WTC11 (cell line): ENCODE measurements around the gene ARL17A.
"Not testable (repeated sequence)": the region's sequence is repeated elsewhere in the genome, so short reads cannot be mapped to it uniquely, and the experiment has no call there.

ENCODE experiments used
- ETV6 ChIP-seq: sonication (generic); formaldehyde crosslinking; IDR thresholded peaks from 2 replicates; pipeline ENCODE4 v1.8.1; 2022; ENCODE audit warnings: mild to moderate bottlenecking, missing genetic modification reagents
- ZNF121 ChIP-seq: sonication (generic); formaldehyde crosslinking; IDR thresholded peaks from 2 replicates; pipeline ENCODE4 v1.8.0; 2023; ENCODE audit warnings: missing genetic modification reagents
- TF ChIP-seq, protein P1 (sequence below): fragments of 200-600 bp; IDR thresholded peaks from 2 replicates; pipeline ENCODE4 v1.8.0; 2022; ENCODE audit warnings: antibody characterized with exemption
- TF ChIP-seq, protein P2 (sequence below): sonication (generic); formaldehyde crosslinking; IDR thresholded peaks from 2 replicates; pipeline ENCODE4 v1.8.0; 2022; ENCODE audit warnings: mild to moderate bottlenecking, missing genetic modification reagents

DNA sequence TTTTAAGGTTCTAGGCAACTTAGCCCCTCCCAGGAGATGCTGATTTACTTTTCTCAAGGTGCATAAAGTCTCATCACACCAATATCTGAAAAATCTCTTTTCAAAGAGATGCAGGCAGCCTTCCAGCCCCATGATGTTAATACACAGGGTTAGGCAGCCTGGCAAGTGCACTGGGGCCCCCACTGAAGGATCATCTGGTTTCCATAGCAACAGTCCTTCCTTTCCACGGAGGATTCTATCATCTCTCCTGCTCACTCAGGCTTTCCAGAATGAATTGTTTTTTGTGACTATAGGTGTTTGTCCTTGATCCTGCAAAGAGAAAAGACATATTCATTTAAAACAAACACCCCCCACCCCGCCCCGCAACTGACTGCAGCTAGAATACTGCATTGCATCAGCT lies 6.0 kb upstream of the ARL17A start:
- TF ChIP-seq, protein P1, sequence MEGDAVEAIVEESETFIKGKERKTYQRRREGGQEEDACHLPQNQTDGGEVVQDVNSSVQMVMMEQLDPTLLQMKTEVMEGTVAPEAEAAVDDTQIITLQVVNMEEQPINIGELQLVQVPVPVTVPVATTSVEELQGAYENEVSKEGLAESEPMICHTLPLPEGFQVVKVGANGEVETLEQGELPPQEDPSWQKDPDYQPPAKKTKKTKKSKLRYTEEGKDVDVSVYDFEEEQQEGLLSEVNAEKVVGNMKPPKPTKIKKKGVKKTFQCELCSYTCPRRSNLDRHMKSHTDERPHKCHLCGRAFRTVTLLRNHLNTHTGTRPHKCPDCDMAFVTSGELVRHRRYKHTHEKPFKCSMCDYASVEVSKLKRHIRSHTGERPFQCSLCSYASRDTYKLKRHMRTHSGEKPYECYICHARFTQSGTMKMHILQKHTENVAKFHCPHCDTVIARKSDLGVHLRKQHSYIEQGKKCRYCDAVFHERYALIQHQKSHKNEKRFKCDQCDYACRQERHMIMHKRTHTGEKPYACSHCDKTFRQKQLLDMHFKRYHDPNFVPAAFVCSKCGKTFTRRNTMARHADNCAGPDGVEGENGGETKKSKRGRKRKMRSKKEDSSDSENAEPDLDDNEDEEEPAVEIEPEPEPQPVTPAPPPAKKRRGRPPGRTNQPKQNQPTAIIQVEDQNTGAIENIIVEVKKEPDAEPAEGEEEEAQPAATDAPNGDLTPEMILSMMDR: not testable (repeated sequence)
- not testable (repeated sequence) for TF ChIP-seq ETV6, ZNF121 (CRISPR knock-in tag)
- TF ChIP-seq, protein P2, sequence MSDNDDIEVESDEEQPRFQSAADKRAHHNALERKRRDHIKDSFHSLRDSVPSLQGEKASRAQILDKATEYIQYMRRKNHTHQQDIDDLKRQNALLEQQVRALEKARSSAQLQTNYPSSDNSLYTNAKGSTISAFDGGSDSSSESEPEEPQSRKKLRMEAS (CRISPR knock-in tag): not testable (repeated sequence)
